Activated CD8-positive, alpha-beta memory T cell treated with anti-CD3 and anti-CD28 coated beads, Interleukin-2, amount 50 U/mL, for 4 hours (primary cell): Measurements from ENCODE around the gene CLDND1.

Experiments
- DNase-seq: peaks from one replicate; pipeline ENCODE4 v3.0.0-alpha.2; 2020

CLDND1 gene

DNA sequence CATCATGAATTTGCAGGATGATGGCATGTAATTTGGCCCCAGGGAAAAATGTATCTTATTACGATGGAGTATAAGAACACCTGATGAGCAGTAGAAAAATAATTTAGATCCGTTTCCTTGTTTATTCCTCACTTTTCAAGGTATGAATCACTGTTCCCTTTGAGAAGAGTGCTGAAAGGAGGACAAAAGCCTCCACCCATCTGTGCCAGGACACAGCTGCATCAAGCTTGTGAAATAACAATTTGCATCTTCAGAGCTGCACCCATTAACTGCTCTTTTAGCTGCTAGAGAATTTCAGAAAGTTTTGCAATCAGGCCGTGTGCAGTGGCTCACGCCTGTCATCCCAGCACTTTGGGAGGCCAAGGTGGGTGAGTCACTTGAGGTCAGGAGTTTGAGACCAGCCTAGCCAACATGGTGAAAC is 9.6 kb downstream of the CLDND1 start:
- no peak for DNase-seq

DNA sequence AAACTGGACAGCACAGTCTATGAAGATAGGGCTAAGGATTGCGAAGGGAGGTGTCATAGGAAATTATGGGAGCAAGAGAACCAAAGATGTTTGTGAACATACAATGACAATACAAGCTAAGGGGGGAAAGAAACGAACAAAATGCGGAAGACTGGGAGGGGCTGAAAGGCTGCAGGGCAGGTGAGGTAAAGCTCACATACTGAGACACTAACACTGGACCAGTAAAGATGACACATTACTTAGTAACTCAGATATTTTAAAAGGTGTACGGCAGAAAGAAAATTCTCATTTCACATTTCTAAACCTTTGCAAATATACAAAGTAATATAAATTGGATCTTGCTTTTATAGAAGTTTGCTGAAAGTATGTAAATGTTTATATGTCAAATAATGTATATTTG is 10.1 kb downstream of the CLDND1 start:
- no peak for DNase-seq

DNA sequence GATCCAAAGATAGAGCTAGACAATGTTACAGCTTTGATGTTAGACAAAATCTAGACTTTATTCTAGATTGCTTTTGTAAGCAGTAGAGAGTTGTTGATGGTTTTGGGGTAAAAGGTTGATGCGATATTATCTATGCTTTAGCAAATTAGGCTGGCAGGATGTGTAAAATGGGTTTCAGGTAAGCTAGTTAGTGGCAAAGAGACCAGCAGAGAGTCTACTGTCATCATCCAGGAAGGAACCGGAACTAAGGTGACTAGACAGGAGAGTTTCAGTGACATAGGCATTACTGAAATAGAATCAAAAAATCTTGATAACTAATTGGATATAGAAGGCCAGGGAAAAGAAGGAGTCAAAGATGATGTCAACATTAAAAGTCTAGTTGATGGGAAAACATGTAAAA is 14.1 kb downstream of the CLDND1 start:
- DNase-seq, result no peak

DNA sequence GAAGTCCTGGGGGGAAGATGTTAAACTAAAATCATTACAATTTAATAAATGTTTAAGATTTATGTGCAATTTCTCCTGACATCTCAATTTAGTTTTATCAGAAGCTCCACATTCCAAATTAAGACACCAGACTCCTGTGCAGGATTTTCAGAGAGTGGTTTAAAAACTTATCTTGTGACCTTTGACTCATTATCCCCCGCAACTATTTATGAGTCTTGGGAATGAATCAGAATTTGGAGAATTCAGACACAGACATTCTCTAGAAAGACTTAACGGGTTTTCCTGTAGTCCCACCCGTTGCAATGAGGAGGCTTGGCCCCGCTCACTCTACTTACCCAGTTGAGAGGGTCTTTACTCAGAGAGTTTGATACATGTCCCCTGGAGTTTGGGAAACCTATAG is 18.2 kb downstream of the CLDND1 start:
- no peak for DNase-seq

DNA sequence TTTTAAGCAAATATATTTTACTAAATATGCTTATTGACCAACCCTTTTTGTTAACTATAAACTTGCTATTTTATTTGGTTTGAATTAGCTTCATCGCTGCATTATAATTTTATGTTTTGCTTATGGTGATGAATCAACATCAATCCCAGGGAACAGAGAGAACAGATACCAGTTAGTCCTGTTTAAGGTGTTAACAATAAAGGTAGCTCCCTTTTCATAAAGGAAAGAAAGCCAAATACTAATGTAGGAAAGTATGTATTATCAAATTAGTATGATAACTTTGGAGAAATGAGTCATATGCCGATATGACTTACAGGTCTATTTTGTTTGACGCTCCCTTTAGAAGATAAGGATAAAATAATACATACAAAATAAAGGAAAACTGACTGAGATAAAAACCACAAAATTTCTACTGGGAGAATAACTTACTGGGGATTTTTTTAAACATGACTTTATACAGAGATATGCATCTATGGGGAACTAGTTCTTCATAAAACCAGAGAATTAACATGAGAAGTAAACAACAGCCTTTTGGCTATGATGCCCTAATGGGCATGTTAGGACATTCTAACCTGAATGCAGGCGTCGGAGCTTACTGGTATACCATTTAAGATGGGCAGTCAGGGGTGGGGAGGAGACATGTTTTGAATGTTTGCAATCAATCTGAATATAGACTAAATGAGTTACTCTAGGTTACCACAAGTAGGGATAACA is 20.7 kb downstream of the CLDND1 start:
- no peak for DNase-seq

DNA sequence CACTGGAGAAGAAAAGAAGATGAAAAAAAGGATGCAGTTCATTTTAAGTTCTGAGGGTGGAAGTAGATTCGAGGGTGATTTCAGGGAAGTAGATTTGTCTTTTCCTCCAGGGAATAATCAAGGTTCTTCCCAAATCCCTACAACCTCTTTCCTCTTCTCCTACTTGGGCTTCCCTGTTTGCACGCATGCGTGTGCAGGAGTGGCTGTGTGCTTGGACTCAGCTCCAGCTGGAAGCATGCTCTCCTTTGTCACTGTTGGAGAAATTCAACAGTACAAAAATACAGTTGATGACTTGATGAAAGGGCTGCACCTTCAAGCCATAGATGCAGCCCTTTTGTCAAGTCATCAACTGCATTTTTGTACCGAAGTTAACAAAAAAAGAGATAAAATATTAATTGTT is 21.4 kb downstream of the CLDND1 start:
- no peak for DNase-seq

DNA sequence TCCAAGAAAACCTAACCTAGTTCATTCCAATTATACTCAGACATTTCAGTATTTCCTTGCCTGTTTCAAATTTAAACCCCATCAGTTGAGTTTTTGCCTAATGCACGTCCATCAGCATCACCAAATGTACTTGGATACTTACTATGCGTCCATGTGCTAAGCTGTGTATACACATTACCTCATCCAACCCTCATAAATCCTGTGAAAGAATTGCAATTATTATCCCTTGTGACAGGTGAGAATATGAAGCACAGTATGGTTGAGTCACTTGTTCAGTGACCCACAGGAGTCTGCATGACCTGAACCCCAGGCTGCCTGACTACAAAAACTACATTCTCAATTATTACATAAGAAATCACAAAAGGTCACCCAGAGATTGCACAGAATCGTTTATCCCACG is 22.7 kb downstream of the CLDND1 start:
- no peak for DNase-seq

GRCh38 chr3:98497381-98497780 is 25.3 kb downstream of the CLDND1 start, which contains the start of gene OR5K2:
OR5K2 (plus strand) TSS chr3:98497681; CDS start chr3:98497681, 0 bp downstream.
- no peak for DNase-seq

DNA sequence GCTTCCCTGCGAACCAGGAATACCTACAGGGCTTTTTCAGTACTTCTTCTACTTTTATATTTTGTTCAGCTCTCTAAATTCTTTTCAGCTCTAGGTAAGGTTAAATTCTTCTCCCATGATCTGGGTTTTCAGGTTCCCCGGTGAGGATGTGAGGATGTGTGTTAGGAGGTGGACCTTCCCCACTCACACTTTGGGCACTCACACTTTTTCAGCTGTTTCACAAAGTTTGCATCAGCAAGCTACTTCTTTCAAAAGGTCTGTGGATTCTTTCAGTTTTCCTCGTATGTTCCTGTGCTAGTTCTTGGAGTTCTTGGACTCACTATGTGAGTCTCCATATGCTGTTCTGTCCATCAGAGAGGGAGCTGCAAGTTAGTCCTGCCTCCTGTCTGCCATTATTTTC is 39.1 kb downstream of the CLDND1 start:
- no peak for DNase-seq

- DNase-seq, result no peak
These were observed 39.8 kb downstream of the CLDND1 start for GRCh38 chr3:98482717-98483482.
